Tracheal epithelial cell (primary cell): ENCODE results near the gene RPS6KA4. TPM values are rescaled to one million over a fixed set of nuclear protein-coding genes. Genes with fewer than 3 reads are reported as not detected.

Experiments
- total RNA-seq: library from RNA; depleted of rRNA; stranded (reverse); fragments of >200 nt; gene quantifications from 2 replicates; pipeline ENCODE4 v1.2.1, GENCODE V29; 2014

Gene RPS6KA4
- total RNA-seq = 54.9 and 61.6 TPM in 2 replicates

GRCh38 chr11:64358907-64359711 is at the start of gene RPS6KA4:
RPS6KA4 (plus strand) TSS chr11:64359162; CDS start chr11:64359236, 74 bp downstream.

GRCh38 chr11:64317325-64317960 is 41.5 kb upstream of the RPS6KA4 start, which contains the start of gene TRMT112:
TRMT112 (minus strand) TSS chr11:64317559; CDS start chr11:64317526, 33 bp downstream.

GRCh38 chr11:64317961-64318765 is 40.8 kb upstream of the RPS6KA4 start, which contains the start of gene PRDX5:
PRDX5 (plus strand) TSS chr11:64318121; CDS start chr11:64318216, 95 bp downstream.

GRCh38 chr11:64339754-64340408 is 19.1 kb upstream of the RPS6KA4 start, which contains the start of gene CCDC88B:
CCDC88B (plus strand) TSS chr11:64340204; CDS start chr11:64340267, 63 bp downstream.

Other genes starting within 250 kb of the RPS6KA4 start
- gene MACROD1, start 193.0 kb upstream of the RPS6KA4 start, total RNA-seq = 28.3 and 44.1 TPM in 2 replicates
- gene STIP1, start 173.0 kb upstream of the RPS6KA4 start, total RNA-seq = 98.9 and 144 TPM in 2 replicates
- gene FERMT3, start 152.4 kb upstream of the RPS6KA4 start, total RNA-seq = 0.96 and 1.3 TPM in 2 replicates
- gene TRPT1, start 133.0 kb upstream of the RPS6KA4 start, total RNA-seq = 33.5 and 64.8 TPM in 2 replicates
- gene NUDT22, start 132.9 kb upstream of the RPS6KA4 start, total RNA-seq = 72.5 and 84.8 TPM in 2 replicates
- 4.1 and 7.0 TPM in 2 replicates for gene DNAJC4, start 128.6 kb upstream of the RPS6KA4 start, total RNA-seq
- gene VEGFB, start 124.6 kb upstream of the RPS6KA4 start, total RNA-seq = 14.9 and 22.2 TPM in 2 replicates
- 45.2 and 70.1 TPM in 2 replicates for gene FKBP2, start 118.1 kb upstream of the RPS6KA4 start, total RNA-seq
- gene PPP1R14B, start 112.2 kb upstream of the RPS6KA4 start, total RNA-seq = 389 and 401 TPM in 2 replicates
- 29.4 and 63.6 TPM in 2 replicates for gene PLCB3, start 107.6 kb upstream of the RPS6KA4 start, total RNA-seq
- gene BAD, start 74.5 kb upstream of the RPS6KA4 start, total RNA-seq = 88.2 and 97.6 TPM in 2 replicates
- 3.9 and 6.4 TPM in 2 replicates for gene GPR137, start 73.3 kb upstream of the RPS6KA4 start, total RNA-seq
- gene KCNK4, start 67.9 kb upstream of the RPS6KA4 start, total RNA-seq = not detected in 2 replicates
- 0.48 TPM in 1 of 2 replicates, not detected in the other for gene CATSPERZ, start 58.8 kb upstream of the RPS6KA4 start, total RNA-seq
- gene ESRRA, start 53.6 kb upstream of the RPS6KA4 start, total RNA-seq = 131 and 162 TPM in 2 replicates
- 255 and 420 TPM in 2 replicates for gene TRMT112, start 41.6 kb upstream of the RPS6KA4 start, total RNA-seq
- 374 and 392 TPM in 2 replicates for gene PRDX5, start 41.0 kb upstream of the RPS6KA4 start, total RNA-seq
- gene CCDC88B, start 19.0 kb upstream of the RPS6KA4 start, total RNA-seq = 2.4 and 7.7 TPM in 2 replicates
- under 0.01 TPM in 1 of 2 replicates, not detected in the other for gene SLC22A11, start 196.8 kb downstream of the RPS6KA4 start, total RNA-seq
- not detected in 2 replicates for gene SLC22A12, start 232.1 kb downstream of the RPS6KA4 start, total RNA-seq